Stimulated activated CD8-positive, alpha-beta memory T cell treated with anti-CD3 and anti-CD28 coated beads, Interleukin-7, amount 100 ng/mL, for 24 hours (primary cell): ENCODE measurements around the gene CASTOR2.
"Not testable (repeated sequence)": the region's sequence is repeated elsewhere in the genome, so short reads cannot be mapped to it uniquely, and the experiment has no call there.

Source experiments
- DNase-seq: peaks from one replicate; pipeline ENCODE4 v3.0.0-alpha.2; 2020; ENCODE audit warnings: low read depth

CASTOR2 gene

DNA sequence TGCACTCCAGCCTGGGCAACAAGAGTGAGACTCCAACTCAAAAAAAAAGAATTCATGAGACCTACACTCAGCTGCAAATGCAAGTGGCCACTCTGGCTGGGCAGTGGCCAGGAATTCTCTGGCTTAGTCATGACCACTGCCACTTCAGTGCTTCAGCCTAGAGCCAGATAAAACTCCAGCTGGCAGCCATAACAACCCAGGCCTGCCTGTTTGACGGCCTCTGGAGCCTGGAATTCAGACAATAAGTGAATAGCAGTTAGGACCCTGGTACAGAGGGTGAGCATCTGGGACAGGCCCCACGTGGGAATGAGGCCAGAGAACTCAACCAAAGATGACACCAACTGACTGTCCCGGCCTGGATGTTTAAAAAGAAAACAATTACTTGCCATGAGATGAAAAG is 90.2 kb downstream of the CASTOR2 start:
- no peak for DNase-seq

DNA sequence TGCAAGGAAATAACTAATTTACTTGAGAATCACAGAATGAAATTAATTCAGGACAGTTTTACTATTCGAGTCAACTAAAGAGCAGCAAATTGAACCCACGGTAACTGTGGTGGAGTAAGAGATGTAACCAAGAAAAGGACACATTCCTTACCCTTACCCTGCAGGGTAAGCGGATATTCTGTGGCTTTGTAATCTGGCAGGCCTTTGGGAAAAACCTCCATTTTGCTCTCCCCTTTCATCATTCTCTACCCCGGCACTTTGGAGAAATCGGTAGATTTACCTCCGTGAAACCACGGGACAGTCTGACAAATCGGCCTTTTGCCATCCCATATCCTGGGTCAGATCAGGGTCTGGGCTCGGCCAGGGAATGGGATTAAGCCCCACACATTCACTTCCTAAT is 90.7 kb downstream of the CASTOR2 start:
- no peak for DNase-seq

- no peak for DNase-seq
These were observed 91.6 kb downstream of the CASTOR2 start for GRCh38 chr7:75055830-75056772.

GRCh38 chr7:75058406-75058805 is 93.9 kb downstream of the CASTOR2 start:
- no peak for DNase-seq

DNA sequence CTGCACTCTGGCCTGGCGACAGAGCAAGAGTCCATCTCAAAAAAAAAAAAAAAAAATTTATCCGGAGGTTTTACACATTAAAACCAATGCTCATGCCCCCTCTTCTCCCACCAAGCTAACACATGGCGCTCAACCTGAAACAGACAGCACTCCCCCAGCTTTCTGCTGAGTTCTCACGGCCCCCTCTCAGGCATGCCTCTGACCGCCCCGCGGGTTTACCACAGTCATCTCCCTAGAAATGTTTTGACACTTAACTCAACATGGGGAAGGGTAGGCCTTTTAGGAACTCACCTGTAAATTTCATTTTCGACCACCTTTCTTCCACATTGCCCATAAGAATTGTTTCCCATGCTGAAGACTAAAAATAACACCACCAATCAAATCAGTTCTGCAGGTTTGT is 99.8 kb downstream of the CASTOR2 start:
- DNase-seq, result no peak

- no peak for DNase-seq
These were observed 100.3 kb downstream of the CASTOR2 start for GRCh38 chr7:75064801-75065200.

GRCh38 chr7:75066521-75066920 is 102.0 kb downstream of the CASTOR2 start:
- no peak for DNase-seq

GRCh38 chr7:75072981-75073283 is 108.4 kb downstream of the CASTOR2 start:
- no peak for DNase-seq

GRCh38 chr7:75074262-75074641 is 109.7 kb downstream of the CASTOR2 start:
- not testable (repeated sequence) for DNase-seq
